C4-2B (cell line): ENCODE measurements around the gene NDUFB4.

ENCODE experiments used
- H3K27ac ChIP-seq: fragments of 450-650 bp; 2 replicates; pipeline ENCODE4 v1.5.1; 2017
- CTCF ChIP-seq: fragments of 450-650 bp; conservative IDR thresholded peaks from 2 replicates; pipeline ENCODE4 v1.5.1; 2017; ENCODE audit warnings: mild to moderate bottlenecking
- ZFX ChIP-seq: fragments of 450-650 bp; IDR thresholded peaks from 2 replicates; pipeline ENCODE4 v1.6.1; 2017

NDUFB4 gene

GRCh38 chr3:120558771-120559241 is 37.3 kb upstream of the NDUFB4 start:
- TF ChIP-seq CTCF: peak; percentile 99
- TF ChIP-seq ZFX: no peak
- peak overlapping the region; percentile 89 for H3K27ac ChIP-seq

- TF ChIP-seq ZFX (no peak), CTCF (peak; percentile 60)
- peak overlapping the region; percentile 89 for H3K27ac ChIP-seq
Measured at GRCh38 chr3:120559242-120560061, 36.7 kb upstream of the NDUFB4 start.

- TF ChIP-seq CTCF: no peak
- TF ChIP-seq ZFX: no peak
- H3K27ac ChIP-seq: peak overlapping the region; percentile 89
Measured at GRCh38 chr3:120560304-120561250, 35.6 kb upstream of the NDUFB4 start.

GRCh38 chr3:120561251-120562045 is 34.7 kb upstream of the NDUFB4 start:
- TF ChIP-seq ZFX (no peak), CTCF (peak; percentile 97)
- H3K27ac ChIP-seq: peak overlapping the region; percentile 89; the same call in 1 of the 2 replicates

GRCh38 chr3:120563356-120564022 is 32.6 kb upstream of the NDUFB4 start:
- peak overlapping the region; percentile 47 for H3K27ac ChIP-seq
- TF ChIP-seq CTCF (no peak), ZFX (no peak)

- TF ChIP-seq ZFX (peak; percentile 39; the same call in 1 of the 2 replicates), CTCF (no peak)
- H3K27ac ChIP-seq: peak overlapping the region; percentile 85
Measured at GRCh38 chr3:120566243-120566975, 29.7 kb upstream of the NDUFB4 start.
